Measurements from ENCODE around the gene STPG4. TPM values are rescaled to one million over a fixed set of nuclear protein-coding genes. Genes with fewer than 3 reads are reported as not detected.

The STPG4 gene
- total RNA-seq, 1 experiment from 2014 or later, result 10.6 TPM

- RAD21 ChIA-PET (ENCODE audit: low non-redundant PET in 1 of 2, low total read pairs in 2 of 2, uncharacterized antibody in 2 of 2, unreplicated experiment in 2 of 2), result no interaction called here
- no peak for ATAC-seq
- BruUV-seq (replicated peaks), result no TSS peak
Measured at GRCh38 chr2:47167149-47167548, 12.0 kb upstream of the STPG4 start.

More at GRCh38 chr2:47167149-47167548, 12.0 kb upstream of the STPG4 start:
- H4K20me1 ChIP-seq (ENCODE audit: insufficient read depth), result peaks cover 58% of the 10 kb centered on the region
- no peak overlapping the region for H3K4me2 ChIP-seq (ENCODE audit: low read length)
- H3K9me3 ChIP-seq (ENCODE audit: control insufficient read depth in 1 of 2, insufficient read depth in 1 of 2, low read depth in 1 of 2, low read length in 2 of 2), result no peaks in the 10 kb centered on the region
- ChIA-PET POLR2A (interaction anchor here (0.6 kb wide), 1 partner anchor 265 kb away, joined by 3 read pairs; no protein-coding TSS in a partner anchor), CTCF (interaction anchor here (0.6 kb wide), 1 partner anchor 146 kb away, joined by 4 read pairs; no protein-coding TSS in a partner anchor)
- H3K36me3 ChIP-seq (ENCODE audit: control insufficient read depth in 1 of 2, insufficient read depth in 2 of 2, low read length in 2 of 2), result peaks cover 29 to 56% of the 10 kb centered on the region in 2 experiments
- H3K4me1 ChIP-seq (ENCODE audit: control insufficient read depth in 1 of 2, insufficient read depth in 2 of 2, low read length in 2 of 2), result peaks cover 0 to 18% of the 10 kb centered on the region in 2 experiments; a peak in 2 of 4 replicates
- no peak overlapping the region for H3K27ac ChIP-seq (ENCODE audit: low read depth, low read length)
- intact Hi-C loops (cut with micrococcal nuclease), result no loop called here
- no peak for DNase-seq (ENCODE audit: low read depth, low spot score)
- peaks cover 99% of the 10 kb centered on the region for H3K79me2 ChIP-seq (ENCODE audit: insufficient read depth, low read length)
- no peaks in the 10 kb centered on the region for H3K9me2 ChIP-seq (ENCODE audit: insufficient read depth)
- TF ChIP-seq ATF3 (IDR thresholded peaks at IDR 0.05) (no peak), CTCF (IDR thresholded peaks at IDR 0.05 in 2 of 3, conservative IDR thresholded peaks at IDR 0.05 in 1 of 3; ENCODE audit: borderline replicate concordance in 1 of 3, insufficient read depth in 1 of 3, low read depth in 2 of 3, low read length in 2 of 3) (no peak), EZH2 (IDR thresholded peaks at IDR 0.05) (no peak), POLR2A (IDR thresholded peaks at IDR 0.05; ENCODE audit: borderline replicate concordance, extremely low read depth, insufficient read depth, insufficient read length) (no peak)
- H3K9ac ChIP-seq (ENCODE audit: low read length), result no peak overlapping the region
- H3K4me3 ChIP-seq (replicated peaks in 1 of 2; ENCODE audit: low read depth in 1 of 2, low read length in 2 of 2), result no peak overlapping the region
- H2AFZ ChIP-seq (ENCODE audit: low read depth, low read length, poor library complexity, severe bottlenecking), result no peak overlapping the region
- no peaks in the 10 kb centered on the region for H3K27me3 ChIP-seq (ENCODE audit: insufficient read depth, low read length)
